Measurements from ENCODE around the gene VCX3B.
"Not testable (repeated sequence)": the region's sequence is repeated elsewhere in the genome, so short reads cannot be mapped to it uniquely, and the experiment has no call there.

Gene VCX3B

DNA sequence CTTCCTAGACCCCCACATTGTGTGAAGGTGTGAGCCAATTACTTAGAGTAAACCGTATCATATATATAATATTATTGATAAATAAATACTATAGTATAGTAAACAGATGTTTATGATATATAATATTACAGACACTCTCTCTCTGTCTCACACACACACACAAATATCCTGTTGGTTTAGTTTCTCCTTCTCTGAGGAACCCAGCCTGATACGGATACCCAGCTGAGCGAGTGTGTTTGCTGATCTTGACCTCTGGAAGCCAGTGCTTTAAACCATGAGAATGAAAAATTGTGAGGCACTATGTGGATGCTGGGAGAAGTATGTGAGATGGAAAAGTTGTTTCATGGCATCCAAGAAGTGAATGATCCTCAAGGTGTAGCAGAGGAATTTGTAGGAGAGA is at the start of gene VCX3B:
Gene VCX3B, plus strand, starts transcription at position 301 of the 400 bp plus-strand sequence. CDS start 621 bp downstream, outside the sequence.
- not testable (repeated sequence) for DNase-seq (ENCODE audit: low read depth)

- DNase-seq (ENCODE audit: low read depth), result no peak
Measured at GRCh38 chrX:8418301-8418700, 46.3 kb upstream of the VCX3B start.

GRCh38 chrX:8424912-8425311 is 39.7 kb upstream of the VCX3B start:
- no peak for DNase-seq (ENCODE audit: low read depth)

GRCh38 chrX:8429692-8430249 is 34.9 kb upstream of the VCX3B start:
- DNase-seq (ENCODE audit: low read depth), result no peak

- DNase-seq (ENCODE audit: low read depth), result no peak
Measured at GRCh38 chrX:8430444-8430843, 34.2 kb upstream of the VCX3B start.

GRCh38 chrX:8432396-8432795 is 32.2 kb upstream of the VCX3B start:
- DNase-seq (ENCODE audit: low read depth), result no peak

DNA sequence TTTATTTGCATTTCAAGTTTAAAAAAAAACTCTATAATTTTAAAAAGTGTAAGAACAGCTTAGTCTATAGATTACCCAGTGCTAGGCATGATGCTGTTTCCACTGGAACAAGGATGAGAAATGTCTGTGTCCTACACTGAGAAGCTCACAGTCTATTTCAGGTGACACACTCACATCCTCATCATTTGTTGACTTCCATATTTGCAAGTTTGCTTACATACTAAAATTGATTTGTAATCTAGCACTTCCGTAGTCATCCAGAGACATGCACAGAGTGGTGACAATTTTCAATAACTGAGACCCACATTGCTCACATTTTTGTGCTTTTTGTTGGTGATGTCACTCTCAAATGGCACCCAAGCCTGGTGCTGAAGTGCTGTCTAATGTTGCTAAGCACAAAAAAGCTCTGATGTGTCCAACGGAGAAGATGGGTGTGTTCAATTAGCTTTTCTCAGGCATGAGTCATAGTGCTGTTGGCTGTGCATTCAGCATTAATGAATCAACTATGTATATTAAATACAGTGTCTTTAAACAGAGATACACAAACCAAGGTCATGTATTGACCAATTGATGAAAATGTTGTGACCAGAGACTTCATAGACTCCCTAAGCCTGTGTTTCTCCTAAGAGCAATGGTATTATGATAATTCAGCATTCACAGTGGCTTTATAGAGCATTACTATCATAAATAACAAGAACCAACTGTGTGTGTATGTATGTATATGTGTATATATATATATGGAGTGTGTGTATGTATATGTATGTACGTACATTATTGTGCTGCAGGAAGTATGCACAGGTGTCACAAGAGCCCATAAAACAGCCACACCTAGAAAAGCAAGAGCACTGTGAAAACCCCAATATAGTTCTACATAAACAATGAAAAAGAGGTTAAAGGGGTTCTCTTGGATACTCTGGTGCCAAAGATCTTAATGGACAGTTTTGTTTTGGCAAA is 31.2 kb upstream of the VCX3B start:
- DNase-seq (ENCODE audit: low read depth), result no peak

DNA sequence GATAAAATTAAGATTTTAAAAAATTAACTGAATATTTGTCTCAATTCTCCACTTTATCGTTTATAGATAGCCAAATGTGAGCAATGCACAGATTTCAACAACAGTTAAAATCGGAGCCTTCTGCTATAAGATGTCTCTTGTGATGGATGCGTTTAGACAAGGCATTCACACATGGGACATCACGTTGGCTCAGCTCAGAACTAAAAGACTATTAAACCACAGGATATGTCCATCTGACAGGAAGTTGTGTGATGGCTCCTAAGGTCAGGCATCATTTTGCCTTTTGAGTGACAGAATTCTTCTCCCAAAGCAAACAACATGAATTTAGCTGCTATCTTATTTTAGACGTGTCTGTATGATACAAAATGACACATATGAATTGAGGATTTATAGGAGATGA is 17.3 kb upstream of the VCX3B start:
- no peak for DNase-seq (ENCODE audit: low read depth)

DNA sequence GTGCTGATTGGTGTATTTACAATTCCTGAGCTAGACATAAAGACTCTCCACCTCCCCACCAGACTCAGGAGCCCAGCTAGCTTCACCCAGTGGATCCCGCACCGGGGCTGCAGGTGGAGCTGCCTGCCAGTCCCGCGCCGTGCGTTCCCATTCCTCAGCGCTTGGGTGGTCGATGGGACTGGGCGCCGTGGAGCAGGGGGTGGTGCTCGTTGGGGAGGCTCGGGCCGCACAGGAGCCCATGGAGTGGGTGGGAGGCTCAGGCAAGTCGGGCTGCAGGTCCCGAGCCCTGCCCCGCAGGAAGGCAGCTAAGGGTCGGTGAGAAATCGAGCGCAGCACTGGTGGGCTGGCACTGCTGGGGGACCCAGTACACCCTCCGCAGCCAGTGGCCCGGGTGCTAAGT is 12.3 kb upstream of the VCX3B start:
- not testable (repeated sequence) for DNase-seq (ENCODE audit: low read depth)

- no peak for DNase-seq (ENCODE audit: low read depth)
Measured at GRCh38 chrX:8453611-8454010, 11.0 kb upstream of the VCX3B start.

DNA sequence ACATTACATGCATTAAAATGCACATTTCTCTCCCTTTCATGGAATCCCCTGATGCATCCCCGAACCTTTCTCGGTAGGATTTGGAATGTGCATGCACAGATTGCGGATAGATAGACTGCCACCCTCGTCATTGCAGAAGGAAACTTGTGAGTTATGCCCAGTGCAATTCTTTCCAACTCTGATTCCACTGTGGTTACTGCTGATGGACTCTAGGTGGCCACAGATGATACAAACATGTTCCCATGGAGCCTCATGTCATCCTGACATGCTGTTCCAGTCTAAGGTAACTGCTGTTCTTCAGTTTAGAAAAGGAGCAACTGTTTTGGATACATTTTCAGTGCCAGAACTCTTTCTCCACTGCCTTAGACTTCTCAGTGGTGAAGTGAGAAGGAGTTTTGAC is 9.1 kb upstream of the VCX3B start:
- DNase-seq (ENCODE audit: low read depth), result no peak

DNA sequence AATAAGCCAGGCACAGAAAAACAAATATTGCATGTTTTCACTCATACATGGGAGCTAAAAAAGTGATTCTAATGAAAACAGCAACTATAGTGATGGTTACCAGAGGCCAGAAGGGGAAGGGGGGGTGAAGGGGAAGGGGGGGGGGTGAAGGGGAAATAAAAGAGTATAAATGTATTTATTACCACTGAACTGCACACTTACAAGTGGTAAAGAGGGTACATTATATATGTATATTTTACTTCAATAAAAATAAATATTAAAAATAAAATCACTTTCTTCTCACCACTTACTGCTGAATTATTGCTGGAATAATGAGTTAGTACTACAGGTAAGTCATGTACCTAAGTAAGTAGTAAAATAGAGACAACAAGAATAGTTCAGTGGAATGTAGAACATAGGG is 2.1 kb upstream of the VCX3B start:
- no peak for DNase-seq (ENCODE audit: low read depth)

GRCh38 chrX:8484360-8484949 is 19.8 kb downstream of the VCX3B start:
- no peak for DNase-seq (ENCODE audit: low read depth)

DNA sequence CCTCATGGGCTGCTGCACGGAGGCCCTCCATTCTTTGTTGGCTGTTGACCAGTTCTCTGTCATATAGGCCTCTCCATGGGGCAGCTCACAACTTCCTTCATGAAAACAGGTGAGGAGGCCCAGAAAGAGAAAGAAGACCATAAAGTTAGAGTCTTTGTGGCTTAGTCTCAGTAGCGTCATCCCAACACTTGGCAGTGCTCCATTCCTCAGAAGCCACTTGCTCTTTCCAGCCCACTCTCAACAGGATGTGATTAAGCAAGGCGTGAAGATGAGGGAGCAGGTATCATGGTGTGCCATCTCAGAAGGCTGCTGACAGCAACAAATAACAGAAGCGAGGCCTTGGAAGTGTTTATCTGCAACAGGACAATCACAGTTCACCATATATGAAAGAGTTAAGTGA is 30.4 kb downstream of the VCX3B start:
- not testable (repeated sequence) for DNase-seq (ENCODE audit: low read depth)

DNA sequence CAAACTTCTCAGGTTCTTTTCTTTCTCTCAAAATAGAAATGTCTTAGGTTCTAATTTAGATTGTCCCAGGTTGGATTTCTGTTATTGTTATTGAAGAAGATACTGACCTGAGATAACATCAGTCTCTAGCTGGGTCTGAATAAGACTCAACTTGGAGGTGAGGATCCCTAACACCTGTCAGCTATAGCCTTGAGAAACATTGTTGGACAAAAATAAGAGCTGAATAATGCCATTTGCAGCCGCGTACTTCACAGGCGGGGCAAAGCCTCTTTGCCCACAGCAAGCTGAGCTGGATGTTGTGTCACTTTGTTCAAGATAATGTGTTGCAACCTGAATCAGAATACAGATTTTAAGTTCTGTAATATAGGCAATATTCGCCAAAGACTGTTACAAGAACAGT is 35.6 kb downstream of the VCX3B start:
- DNase-seq (ENCODE audit: low read depth), result no peak

DNA sequence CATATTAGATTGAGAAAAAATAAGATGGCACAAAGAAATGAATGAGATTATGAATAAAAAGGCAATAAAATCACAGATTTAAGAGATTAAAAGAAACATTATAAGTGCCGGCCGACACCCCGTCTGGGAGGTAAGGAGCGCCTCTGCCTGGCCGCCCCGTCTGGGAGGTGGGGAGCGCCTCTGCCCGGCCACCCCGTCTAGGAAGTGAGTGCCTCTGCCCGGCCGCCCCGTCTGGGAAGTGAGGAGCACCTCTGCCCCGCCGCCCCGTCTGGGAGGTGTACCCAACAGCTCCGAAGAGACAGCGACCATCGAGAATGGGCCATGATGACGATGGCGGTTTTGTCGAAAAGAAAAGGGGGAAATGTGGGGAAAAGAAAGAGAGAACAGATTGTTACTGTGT is 37.5 kb downstream of the VCX3B start:
- DNase-seq (ENCODE audit: low read depth), result not testable (repeated sequence)

GRCh38 chrX:8504451-8504850 is 39.8 kb downstream of the VCX3B start:
- no peak for DNase-seq (ENCODE audit: low read depth)
